ENCODE results near the gene EML4.
"Not testable (repeated sequence)": the region's sequence is repeated elsewhere in the genome, so short reads cannot be mapped to it uniquely, and the experiment has no call there.

- TF ChIP-seq CTCF (IDR thresholded peaks at IDR 0.05; ENCODE audit: low read length); EZH2 (optimal IDR thresholded peaks at IDR 0.05; ENCODE audit: low read depth, low read length); EZH2phosphoT487 (IDR thresholded peaks at IDR 0.05; ENCODE audit: low read length): not testable (repeated sequence)
Measured at GRCh38 chr2:42271246-42271645, 102.1 kb downstream of the EML4 start.

Data from MM.1S (cell line).